Ovary (tissue), 3 donors: ENCODE data around the gene ADCK2.

ENCODE experiments used
- CTCF ChIP-seq, 3 donors: fragments of 450-650 bp in 2 of 3; fragments of 200-600 bp in 1 of 3; IDR thresholded peaks; one replicate each; pipeline versions ENCODE4 v1.5.1 to v1.8.0; 2016 to 2022; ENCODE audit warnings: antibody characterized with exemption in 3 of 3, mild to moderate bottlenecking in 1 of 3
- POLR2A ChIP-seq: fragments of 450-650 bp; IDR thresholded peaks from one replicate; pipeline ENCODE4 v1.6.1; 2017; ENCODE audit warnings: antibody characterized with exemption, mild to moderate bottlenecking, moderate library complexity
- donor health status: DM: no; HTN: no; CAD: no.

GRCh38 chr7:140671966-140672365 lies 779 bp upstream of the ADCK2 start:
- TF ChIP-seq CTCF (IDR thresholded peaks at IDR 0.05) (no peak), POLR2A (no peak)
